GM23248 (cell line): ENCODE results near the gene SARM1. TPM values are rescaled to one million over a fixed set of nuclear protein-coding genes. Genes with fewer than 3 reads are reported as not detected.

Experiments used
- DNase-seq: peaks from one replicate; pipeline ENCODE4 v3.0.0-alpha.2; 2015
- H2AFZ ChIP-seq: fragments of 200-600 bp; sonication (generic); 2 replicates; pipeline ENCODE4 v1.6.1; 2016; ENCODE audit warnings: antibody characterized with exemption
- H3F3A ChIP-seq: fragments of 200-600 bp; sonication (generic); 2 replicates; pipeline ENCODE4 v1.6.1; 2016; ENCODE audit warnings: mild to moderate bottlenecking, antibody characterized with exemption, mixed run types; ENCODE audit not compliant: insufficient read depth
- H3K27ac ChIP-seq: fragments of 200-600 bp; sonication (generic); 2 replicates; pipeline ENCODE4 v1.5.1; 2016; ENCODE audit warnings: mild to moderate bottlenecking
- H3K27me3 ChIP-seq: fragments of 200-600 bp; sonication (generic); replicated peaks from 2 replicates; pipeline ENCODE4 v1.6.1; 2016; ENCODE audit warnings: mild to moderate bottlenecking; ENCODE audit not compliant: insufficient read depth
- H3K36me3 ChIP-seq: fragments of 200-600 bp; sonication (generic); 2 replicates; pipeline ENCODE4 v1.6.1; 2016; ENCODE audit warnings: low read depth, mild to moderate bottlenecking
- H3K4me1 ChIP-seq: fragments of 200-600 bp; sonication (generic); 2 replicates; pipeline ENCODE4 v1.6.1; 2016; ENCODE audit warnings: mild to moderate bottlenecking; ENCODE audit not compliant: insufficient read depth
- H3K4me2 ChIP-seq: fragments of 200-600 bp; sonication (generic); one replicate; pipeline ENCODE4 v1.6.1; 2016; ENCODE audit warnings: mild to moderate bottlenecking; ENCODE audit not compliant: unreplicated experiment
- H3K4me3 ChIP-seq: fragments of 200-600 bp; sonication (generic); 2 replicates; pipeline ENCODE4 v1.5.1; 2016; ENCODE audit warnings: mild to moderate bottlenecking
- H3K79me2 ChIP-seq: fragments of 200-600 bp; sonication (generic); 2 replicates; pipeline ENCODE4 v1.6.1; 2016; ENCODE audit warnings: mild to moderate bottlenecking; ENCODE audit not compliant: insufficient read depth
- H3K9ac ChIP-seq: fragments of 200-600 bp; sonication (generic); 2 replicates; pipeline ENCODE4 v1.6.1; 2016; ENCODE audit warnings: mild to moderate bottlenecking
- H3K9me2 ChIP-seq: fragments of 200-600 bp; sonication (generic); 2 replicates; pipeline ENCODE4 v1.6.1; 2016; ENCODE audit warnings: mixed run types, mild to moderate bottlenecking, moderate library complexity; ENCODE audit not compliant: insufficient read depth
- H3K9me3 ChIP-seq: fragments of 200-600 bp; sonication (generic); one replicate; pipeline ENCODE4 v1.6.1; 2017; ENCODE audit warnings: low read depth
- H4K20me1 ChIP-seq: fragments of 200-600 bp; sonication (generic); 2 replicates; pipeline ENCODE4 v1.6.0; 2016; ENCODE audit not compliant: insufficient read depth
- EZH2 ChIP-seq: fragments of 200-600 bp; sonication (generic); IDR thresholded peaks from 2 replicates; pipeline ENCODE4 v1.6.1; 2018; ENCODE audit warnings: antibody characterized with exemption, mild to moderate bottlenecking; ENCODE audit not compliant: insufficient read depth, poor library complexity, severe bottlenecking
- EZH2phosphoT487 ChIP-seq: fragments of 200-600 bp; sonication (generic); IDR thresholded peaks from 2 replicates; pipeline ENCODE4 v1.6.1; 2018; ENCODE audit warnings: antibody characterized with exemption, moderate library complexity, mild to moderate bottlenecking, low read depth; ENCODE audit not compliant: insufficient read depth
- WGBS, 2 experiments: methylation state at CpG; one replicate each; pipeline ENCODE4 v1.1.6; 2015 to 2017; ENCODE audit warnings: low lambda C conversion rate in 2 of 2, low coverage in 1 of 2; ENCODE audit errors: missing lambda C conversion rate in 2 of 2; 5-methylcytosine and 5-hydroxymethylcytosine counted together
- in situ Hi-C: fragments of 300-500 bp; cut with MboI; formaldehyde crosslinking; loops from 2 replicates; pipeline ENCODE4 v1.15.0; 2020
- polyA plus RNA-seq: library from polyadenylated mRNA; unstranded; fragments of >200 nt; fragmentation: Nextera tagmentation; extraction: Ambion mirVana; gene quantifications from 2 replicates; pipeline ENCODE4 v1.2.1, GENCODE V29; 2016
- total RNA-seq: library from RNA; depleted of rRNA; stranded (reverse); fragments of >200 nt; shearing (Covaris generic); gene quantifications from 2 replicates; pipeline ENCODE4 v1.2.3, GENCODE V29; 2014

The SARM1 gene
- total and polyA plus RNA-seq, 2 experiments from 2014 or later: 5.8 to 24.2 TPM

- Histone ChIP-seq H3K9me2 (no peaks in the 10 kb centered on the region), H3K4me1 (no peaks in the 10 kb centered on the region), H3K27ac (no peak overlapping the region), H3K9me3 (no peaks in the 10 kb centered on the region), H2AFZ (no peak overlapping the region), H3K4me2 (no peak overlapping the region), H3F3A (no peaks in the 10 kb centered on the region), H3K9ac (no peak overlapping the region), H3K27me3 (no peaks in the 10 kb centered on the region), H3K36me3 (peaks cover 8% of the 10 kb centered on the region; the same call in 1 of the 2 replicates), H4K20me1 (no peaks in the 10 kb centered on the region), H3K4me3 (no peak overlapping the region), H3K79me2 (no peaks in the 10 kb centered on the region)
- DNase-seq: no peak
- TF ChIP-seq EZH2phosphoT487 (no peak), EZH2 (no peak)
- in situ Hi-C loops: no loop called here
Observed at GRCh38 chr17:28386391-28386790, 14.9 kb downstream of the SARM1 start.

- no peak overlapping the region for H2AFZ ChIP-seq
- H3K9ac ChIP-seq: no peak overlapping the region
- no peaks in the 10 kb centered on the region for H3K4me1 ChIP-seq
- no peaks in the 10 kb centered on the region for H3F3A ChIP-seq
- H3K9me2 ChIP-seq: no peaks in the 10 kb centered on the region
- TF ChIP-seq EZH2 (no peak), EZH2phosphoT487 (no peak)
- no peaks in the 10 kb centered on the region for H3K79me2 ChIP-seq
- no peaks in the 10 kb centered on the region for H3K27me3 ChIP-seq
- no peaks in the 10 kb centered on the region for H3K9me3 ChIP-seq
- DNase-seq: no peak
- no peak overlapping the region for H3K4me3 ChIP-seq
- in situ Hi-C loops: no loop called here
- no peak overlapping the region for H3K27ac ChIP-seq
- peaks cover 8% of the 10 kb centered on the region; the same call in 1 of the 2 replicates for H3K36me3 ChIP-seq
- H4K20me1 ChIP-seq: no peaks in the 10 kb centered on the region
- no peak overlapping the region for H3K4me2 ChIP-seq
- WGBS, 2 experiments: 94% methylated on average over 8 to 11 of the region's 11 CpGs
Observed at GRCh38 chr17:28388106-28388505, 16.6 kb downstream of the SARM1 start.

GRCh38 chr17:28390141-28390540 lies 18.6 kb downstream of the SARM1 start:
- H3K9ac ChIP-seq: no peak overlapping the region
- peaks cover 10% of the 10 kb centered on the region for H3K4me1 ChIP-seq
- H3K36me3 ChIP-seq: peaks cover 8% of the 10 kb centered on the region; the same call in 1 of the 2 replicates
- H3K9me3 ChIP-seq: no peaks in the 10 kb centered on the region
- in situ Hi-C loops: no loop called here
- H3K4me2 ChIP-seq: no peak overlapping the region
- H2AFZ ChIP-seq: no peak overlapping the region
- no peaks in the 10 kb centered on the region for H4K20me1 ChIP-seq
- H3K4me3 ChIP-seq: no peak overlapping the region
- no peaks in the 10 kb centered on the region for H3K27me3 ChIP-seq
- no peak for DNase-seq
- 90 to 100% methylated on average over 1 of the region's 1 CpG for WGBS, 2 experiments
- peaks cover 13% of the 10 kb centered on the region for H3F3A ChIP-seq
- no peak overlapping the region for H3K27ac ChIP-seq
- H3K9me2 ChIP-seq: no peaks in the 10 kb centered on the region
- no peak for TF ChIP-seq EZH2
- no peak for TF ChIP-seq EZH2phosphoT487
- H3K79me2 ChIP-seq: no peaks in the 10 kb centered on the region

GRCh38 chr17:28390563-28390962 lies 19.1 kb downstream of the SARM1 start:
- in situ Hi-C loops: no loop called here

GRCh38 chr17:28390984-28391383 lies 19.5 kb downstream of the SARM1 start:
- no peak for DNase-seq
- Histone ChIP-seq H3K36me3 (peaks cover 8% of the 10 kb centered on the region; the same call in 1 of the 2 replicates), H3K4me3 (no peak overlapping the region), H3K9me2 (no peaks in the 10 kb centered on the region), H3K27me3 (no peaks in the 10 kb centered on the region), H3K27ac (no peak overlapping the region), H3K79me2 (no peaks in the 10 kb centered on the region), H3K4me2 (no peak overlapping the region), H3K9me3 (no peaks in the 10 kb centered on the region), H3F3A (peaks cover 13% of the 10 kb centered on the region), H3K9ac (no peak overlapping the region), H3K4me1 (peaks cover 12% of the 10 kb centered on the region), H4K20me1 (no peaks in the 10 kb centered on the region), H2AFZ (no peak overlapping the region)
- in situ Hi-C loops: no loop called here
- WGBS, 2 experiments: 100% methylated on average over 1 of the region's 1 CpG
- TF ChIP-seq EZH2phosphoT487 (no peak), EZH2 (no peak)

More at GRCh38 chr17:28390563-28390962, 19.1 kb downstream of the SARM1 start:
- Histone ChIP-seq H3K4me1 (peaks cover 12% of the 10 kb centered on the region), H3K27me3 (no peaks in the 10 kb centered on the region), H2AFZ (no peak overlapping the region), H3K4me2 (no peak overlapping the region), H3K27ac (no peak overlapping the region), H3K9ac (no peak overlapping the region), H3K79me2 (no peaks in the 10 kb centered on the region), H3K36me3 (peaks cover 8% of the 10 kb centered on the region; the same call in 1 of the 2 replicates), H3K9me3 (no peaks in the 10 kb centered on the region), H3K4me3 (no peak overlapping the region), H4K20me1 (no peaks in the 10 kb centered on the region), H3F3A (peaks cover 13% of the 10 kb centered on the region), H3K9me2 (no peaks in the 10 kb centered on the region)
- TF ChIP-seq EZH2: no peak
- no peak for TF ChIP-seq EZH2phosphoT487
- 84 to 98% methylated on average over 2 of the region's 2 CpGs for WGBS, 2 experiments
- DNase-seq: no peak
